A673 (cell line): ENCODE measurements around the gene GLI2.

ENCODE experiments used
- EZH2 ChIP-seq: fragments of 200-600 bp; sonication (generic); IDR thresholded peaks from 2 replicates; pipeline ENCODE4 v1.6.1; 2017; ENCODE audit warnings: borderline replicate concordance, low read depth, mild to moderate bottlenecking, mixed read lengths, antibody characterized with exemption, low read length; ENCODE audit not compliant: poor library complexity, severe bottlenecking
- TF ChIP-seq, protein P1 (sequence below): fragments of 300-800, 200-600 bp; sonication (generic); conservative IDR thresholded peaks from 2 replicates; pipeline ENCODE4 v1.5.1; 2017; ENCODE audit warnings: low read depth, mild to moderate bottlenecking, antibody characterized with exemption, low read length, moderate library complexity, mixed read lengths

DNA sequence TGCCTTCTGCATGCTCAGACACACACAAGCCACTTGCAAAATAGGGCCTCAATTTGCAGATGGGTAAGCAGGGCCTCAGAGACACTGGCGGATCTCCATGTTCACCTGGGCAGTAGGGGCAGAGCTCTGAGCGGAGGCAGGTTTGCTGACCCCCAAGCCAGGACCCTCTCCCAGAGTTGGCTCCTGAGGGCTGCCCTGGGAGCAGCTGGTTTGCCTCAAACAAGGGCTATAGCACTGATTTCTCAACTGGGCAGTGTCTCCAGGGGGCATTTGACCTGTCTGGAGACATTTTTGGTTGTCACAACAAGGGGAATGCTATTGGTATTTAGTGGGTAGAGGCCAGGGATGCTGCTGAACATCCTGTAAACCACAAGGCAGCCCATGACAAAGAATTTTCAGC is 11.6 kb downstream of the GLI2 start:
- no peak for TF ChIP-seq EZH2
- TF ChIP-seq, protein P1, sequence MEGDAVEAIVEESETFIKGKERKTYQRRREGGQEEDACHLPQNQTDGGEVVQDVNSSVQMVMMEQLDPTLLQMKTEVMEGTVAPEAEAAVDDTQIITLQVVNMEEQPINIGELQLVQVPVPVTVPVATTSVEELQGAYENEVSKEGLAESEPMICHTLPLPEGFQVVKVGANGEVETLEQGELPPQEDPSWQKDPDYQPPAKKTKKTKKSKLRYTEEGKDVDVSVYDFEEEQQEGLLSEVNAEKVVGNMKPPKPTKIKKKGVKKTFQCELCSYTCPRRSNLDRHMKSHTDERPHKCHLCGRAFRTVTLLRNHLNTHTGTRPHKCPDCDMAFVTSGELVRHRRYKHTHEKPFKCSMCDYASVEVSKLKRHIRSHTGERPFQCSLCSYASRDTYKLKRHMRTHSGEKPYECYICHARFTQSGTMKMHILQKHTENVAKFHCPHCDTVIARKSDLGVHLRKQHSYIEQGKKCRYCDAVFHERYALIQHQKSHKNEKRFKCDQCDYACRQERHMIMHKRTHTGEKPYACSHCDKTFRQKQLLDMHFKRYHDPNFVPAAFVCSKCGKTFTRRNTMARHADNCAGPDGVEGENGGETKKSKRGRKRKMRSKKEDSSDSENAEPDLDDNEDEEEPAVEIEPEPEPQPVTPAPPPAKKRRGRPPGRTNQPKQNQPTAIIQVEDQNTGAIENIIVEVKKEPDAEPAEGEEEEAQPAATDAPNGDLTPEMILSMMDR: no peak
